MG63 (cell line): ENCODE data around the gene LRRTM2. TPM values are rescaled to one million over a fixed set of nuclear protein-coding genes. Genes with fewer than 3 reads are reported as not detected.

Experiments used
- DNase-seq: peaks from one replicate; pipeline ENCODE4 v3.0.0-alpha.2; 2020
- H3K27me3 ChIP-seq: fragments of 250-450 bp; sonication (Bioruptor Pico); 2 replicates; pipeline ENCODE4 v1.5.1; 2020; ENCODE audit warnings: mild to moderate bottlenecking, moderate library complexity
- H3K36me3 ChIP-seq: fragments of 250-450 bp; sonication (Bioruptor Pico); 2 replicates; pipeline ENCODE4 v1.5.1; 2020; ENCODE audit warnings: mild to moderate bottlenecking, moderate library complexity
- H3K4me3 ChIP-seq: fragments of 250-450 bp; sonication (Bioruptor Pico); 2 replicates; pipeline ENCODE4 v1.5.1; 2020; ENCODE audit warnings: mild to moderate bottlenecking, moderate library complexity
- H3K9me3 ChIP-seq: fragments of 250-450 bp; sonication (Bioruptor Pico); 2 replicates; pipeline ENCODE4 v1.5.1; 2020; ENCODE audit warnings: mild to moderate bottlenecking, moderate library complexity
- total RNA-seq: library from RNA; depleted of rRNA; stranded (reverse); fragments of >200 nt; shearing (Covaris generic); gene quantifications from 2 replicates; pipeline ENCODE4 v1.2.3, GENCODE V29; 2014; ENCODE audit warnings: low replicate concordance

Gene LRRTM2
- total RNA-seq, 1 experiment from 2014 or later: not detected

GRCh38 chr5:138895918-138896317, 20.8 kb upstream of the LRRTM2 start:
- no peak for DNase-seq
- H3K36me3 ChIP-seq: peaks cover 51% of the 10 kb centered on the region
- no peaks in the 10 kb centered on the region for H3K9me3 ChIP-seq
- no peak overlapping the region for H3K4me3 ChIP-seq
- H3K27me3 ChIP-seq: no peaks in the 10 kb centered on the region

GRCh38 chr5:138890644-138891043, 15.5 kb upstream of the LRRTM2 start:
- Histone ChIP-seq H3K4me3 (no peak overlapping the region), H3K27me3 (no peaks in the 10 kb centered on the region), H3K9me3 (no peaks in the 10 kb centered on the region), H3K36me3 (peaks cover 66% of the 10 kb centered on the region)
- no peak for DNase-seq

GRCh38 chr5:138889994-138890393, 14.9 kb upstream of the LRRTM2 start:
- Histone ChIP-seq H3K9me3 (no peaks in the 10 kb centered on the region), H3K27me3 (no peaks in the 10 kb centered on the region), H3K36me3 (peaks cover 67% of the 10 kb centered on the region), H3K4me3 (no peak overlapping the region)
- no peak for DNase-seq

- Histone ChIP-seq H3K36me3 (peaks cover 45% of the 10 kb centered on the region), H3K4me3 (no peak overlapping the region), H3K9me3 (no peaks in the 10 kb centered on the region), H3K27me3 (no peaks in the 10 kb centered on the region)
- DNase-seq: no peak
These were observed 9.4 kb upstream of the LRRTM2 start for GRCh38 chr5:138884554-138884953.

- H3K9me3 ChIP-seq: no peaks in the 10 kb centered on the region
- peaks cover 41% of the 10 kb centered on the region for H3K36me3 ChIP-seq
- H3K4me3 ChIP-seq: no peak overlapping the region
- H3K27me3 ChIP-seq: no peaks in the 10 kb centered on the region
- no peak for DNase-seq
These were observed 9.0 kb upstream of the LRRTM2 start for GRCh38 chr5:138884094-138884493.

- DNase-seq: no peak
- no peaks in the 10 kb centered on the region for H3K27me3 ChIP-seq
- no peaks in the 10 kb centered on the region for H3K9me3 ChIP-seq
- H3K36me3 ChIP-seq: peaks cover 32% of the 10 kb centered on the region
- H3K4me3 ChIP-seq: no peak overlapping the region
These were observed 8.1 kb upstream of the LRRTM2 start for GRCh38 chr5:138883211-138883610.

GRCh38 chr5:138878437-138879235, 3.5 kb upstream of the LRRTM2 start:
- H3K27me3 ChIP-seq: no peaks in the 10 kb centered on the region
- H3K9me3 ChIP-seq: no peaks in the 10 kb centered on the region
- DNase-seq: no peak
- H3K36me3 ChIP-seq: peaks cover 5% of the 10 kb centered on the region; the same call in 1 of the 2 replicates
- no peak overlapping the region for H3K4me3 ChIP-seq

- DNase-seq: no peak
- Histone ChIP-seq H3K27me3 (no peaks in the 10 kb centered on the region), H3K4me3 (no peak overlapping the region), H3K36me3 (peaks cover 3% of the 10 kb centered on the region; the same call in 1 of the 2 replicates), H3K9me3 (no peaks in the 10 kb centered on the region)
These were observed 1.7 kb upstream of the LRRTM2 start for GRCh38 chr5:138876811-138877210.

- Histone ChIP-seq H3K4me3 (no peak overlapping the region), H3K9me3 (no peaks in the 10 kb centered on the region), H3K27me3 (no peaks in the 10 kb centered on the region), H3K36me3 (peaks cover 3% of the 10 kb centered on the region; the same call in 1 of the 2 replicates)
- no peak for DNase-seq
These were observed 811 bp upstream of the LRRTM2 start for GRCh38 chr5:138875946-138876345.

- Histone ChIP-seq H3K36me3 (peaks cover 1% of the 10 kb centered on the region; the same call in 1 of the 2 replicates), H3K4me3 (no peak overlapping the region), H3K9me3 (no peaks in the 10 kb centered on the region), H3K27me3 (no peaks in the 10 kb centered on the region)
- DNase-seq: no peak
These were observed 379 bp upstream of the LRRTM2 start for GRCh38 chr5:138875552-138875875.

- H3K4me3 ChIP-seq: peak overlapping the region; percentile 37
- DNase-seq: peak; percentile 60
- no peaks in the 10 kb centered on the region for H3K9me3 ChIP-seq
- H3K36me3 ChIP-seq: no peaks in the 10 kb centered on the region; the same call in 1 of the 2 replicates
- no peaks in the 10 kb centered on the region for H3K27me3 ChIP-seq
These were observed 894 bp downstream of the LRRTM2 start for GRCh38 chr5:138874241-138874640.

- no peak for DNase-seq
- H3K4me3 ChIP-seq: no peak overlapping the region
- H3K27me3 ChIP-seq: no peaks in the 10 kb centered on the region
- H3K36me3 ChIP-seq: no peaks in the 10 kb centered on the region; the same call in 1 of the 2 replicates
- no peaks in the 10 kb centered on the region for H3K9me3 ChIP-seq
These were observed 1.5 kb downstream of the LRRTM2 start for GRCh38 chr5:138873466-138874221.

GRCh38 chr5:138872841-138873465, 2.2 kb downstream of the LRRTM2 start:
- DNase-seq: no peak
- Histone ChIP-seq H3K36me3 (no peaks in the 10 kb centered on the region; the same call in 1 of the 2 replicates), H3K9me3 (no peaks in the 10 kb centered on the region), H3K4me3 (no peak overlapping the region), H3K27me3 (no peaks in the 10 kb centered on the region)

GRCh38 chr5:138870611-138871010, 4.5 kb downstream of the LRRTM2 start:
- no peak for DNase-seq
- Histone ChIP-seq H3K27me3 (no peaks in the 10 kb centered on the region), H3K9me3 (no peaks in the 10 kb centered on the region), H3K4me3 (no peak overlapping the region), H3K36me3 (no peaks in the 10 kb centered on the region)

- Histone ChIP-seq H3K36me3 (peaks cover 4% of the 10 kb centered on the region; the same call in 1 of the 2 replicates), H3K9me3 (no peaks in the 10 kb centered on the region), H3K27me3 (no peaks in the 10 kb centered on the region), H3K4me3 (no peak overlapping the region)
- DNase-seq: no peak
These were observed 5.2 kb downstream of the LRRTM2 start for GRCh38 chr5:138869763-138870500.

GRCh38 chr5:138869038-138869437, 6.1 kb downstream of the LRRTM2 start:
- no peaks in the 10 kb centered on the region; the same call in 1 of the 2 replicates for H3K9me3 ChIP-seq
- no peaks in the 10 kb centered on the region for H3K27me3 ChIP-seq
- no peak overlapping the region for H3K4me3 ChIP-seq
- no peak for DNase-seq
- H3K36me3 ChIP-seq: peaks cover 12% of the 10 kb centered on the region

- peaks cover 15% of the 10 kb centered on the region for H3K9me3 ChIP-seq
- H3K27me3 ChIP-seq: no peaks in the 10 kb centered on the region
- H3K36me3 ChIP-seq: peaks cover 30% of the 10 kb centered on the region
- no peak for DNase-seq
- H3K4me3 ChIP-seq: no peak overlapping the region
These were observed 8.1 kb downstream of the LRRTM2 start for GRCh38 chr5:138867011-138867410.
